HG02970 (cell line): ENCODE results near the gene KRTAP5-11.
"Not testable (repeated sequence)": the region's sequence is repeated elsewhere in the genome, so short reads cannot be mapped to it uniquely, and the experiment has no call there.

ENCODE experiments used
- ATAC-seq: cut with Tn5 transposase; IDR thresholded peaks from one replicate; pipeline ENCODE4 v1.9.1; 2021; ENCODE audit warnings: mild to moderate bottlenecking, moderate library complexity, moderate number of reproducible peaks; ENCODE audit not compliant: unreplicated experiment, low FRiP score

The KRTAP5-11 gene

GRCh38 chr11:71534711-71535608 lies 47.7 kb downstream of the KRTAP5-11 start:
- ATAC-seq, result not testable (repeated sequence)

DNA sequence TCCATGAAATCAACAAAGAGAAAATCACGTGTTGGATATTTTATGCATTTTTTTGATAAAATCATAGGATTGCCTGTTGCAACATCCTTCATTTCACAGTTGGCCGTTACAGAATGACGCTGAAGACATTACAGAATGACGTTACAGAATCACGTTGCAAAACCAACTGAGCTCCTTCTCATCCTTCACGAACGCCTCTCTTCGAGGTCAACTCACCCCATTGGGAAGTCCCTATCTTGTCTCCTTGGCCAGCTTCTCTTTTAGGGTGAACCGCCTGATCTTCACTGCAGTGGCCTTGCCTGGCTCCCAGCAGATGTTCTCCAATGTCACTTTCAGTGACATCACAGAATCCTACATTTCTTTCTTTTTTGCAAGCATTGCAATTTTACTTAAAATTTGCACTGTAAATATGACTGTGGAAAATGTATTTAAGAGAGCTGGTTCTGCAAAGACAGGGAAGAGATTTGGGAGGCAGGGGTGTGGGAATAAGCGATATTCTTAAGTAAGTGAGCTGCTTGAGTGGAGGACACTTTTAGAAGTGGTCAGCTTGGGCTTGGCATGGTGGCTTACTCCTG lies 50.6 kb downstream of the KRTAP5-11 start:
- no peak for ATAC-seq
